ENCODE results near the gene GMDS.

The GMDS gene

GRCh38 chr6:1850840-1851157 lies 394.6 kb downstream of the GMDS start:
- no peaks in the 10 kb centered on the region for H3K4me1 ChIP-seq (ENCODE audit: control insufficient read depth in 1 of 2, insufficient read depth in 2 of 2, low read length in 2 of 2)
- no peaks in the 10 kb centered on the region for H3K79me1 ChIP-seq (ENCODE audit: low read length)
- no peak overlapping the region for H3K27ac ChIP-seq (ENCODE audit: low read depth, low read length)
- H2BK5ac ChIP-seq (ENCODE audit: low read depth, low read length, poor library complexity) = no peak overlapping the region
- H3K4me3 ChIP-seq (ENCODE audit: low read depth, low read length) = no peak overlapping the region
- H3K79me2 ChIP-seq (ENCODE audit: control insufficient read depth, insufficient read depth, low read length, poor library complexity) = no peaks in the 10 kb centered on the region
- H2BK120ac ChIP-seq (ENCODE audit: insufficient read depth, low read length, poor library complexity) = no peak overlapping the region
- no peak overlapping the region for H3K4me2 ChIP-seq (ENCODE audit: low read length)
- DNase-seq = no peak
- H4K8ac ChIP-seq (ENCODE audit: low read depth, low read length) = no peak overlapping the region
- WGBS (ENCODE audit: extremely low coverage, insufficient coverage, insufficient read length) = no CpG with 5 or more reads among the region's 7 CpGs
- H4K12ac ChIP-seq (ENCODE audit: low read depth, low read length) = no peak overlapping the region
- H3K23ac ChIP-seq (ENCODE audit: low read length) = no peak overlapping the region
- H3K27me3 ChIP-seq (ENCODE audit: insufficient read depth, low read length) = no peaks in the 10 kb centered on the region
- H2BK12ac ChIP-seq (ENCODE audit: low read length) = no peak overlapping the region
- no peak overlapping the region for H3K14ac ChIP-seq (ENCODE audit: low read length)
- no peak overlapping the region for H4K91ac ChIP-seq (ENCODE audit: low read depth, low read length)
- H3K9ac ChIP-seq (ENCODE audit: low read length) = no peak overlapping the region
- no peak overlapping the region for H3K18ac ChIP-seq (ENCODE audit: low read length)
- H3K4ac ChIP-seq (ENCODE audit: low read depth, low read length) = no peak overlapping the region
- no peaks in the 10 kb centered on the region for H3K36me3 ChIP-seq (ENCODE audit: control insufficient read depth in 1 of 2, insufficient read depth in 2 of 2, low read length in 2 of 2)
- no peak overlapping the region for H2AFZ ChIP-seq (ENCODE audit: insufficient read depth, low read length, poor library complexity)
- no peaks in the 10 kb centered on the region for H3K9me3 ChIP-seq (ENCODE audit: insufficient read depth, low read depth, low read length)
- no peak overlapping the region for H2AK5ac ChIP-seq (ENCODE audit: low read length)

GRCh38 chr6:1850121-1850839 lies 395.1 kb downstream of the GMDS start:
- H3K4me3 ChIP-seq (ENCODE audit: low read depth, low read length) = no peak overlapping the region
- no peaks in the 10 kb centered on the region for H3K4me1 ChIP-seq (ENCODE audit: control insufficient read depth in 1 of 2, insufficient read depth in 2 of 2, low read length in 2 of 2)
- peaks cover 3% of the 10 kb centered on the region for H3K9me3 ChIP-seq (ENCODE audit: insufficient read depth, low read depth, low read length)
- no peak overlapping the region for H2AK5ac ChIP-seq (ENCODE audit: low read length)
- H3K36me3 ChIP-seq (ENCODE audit: control insufficient read depth in 1 of 2, insufficient read depth in 2 of 2, low read length in 2 of 2) = no peaks in the 10 kb centered on the region
- H4K8ac ChIP-seq (ENCODE audit: low read depth, low read length) = no peak overlapping the region
- H3K4ac ChIP-seq (ENCODE audit: low read depth, low read length) = no peak overlapping the region
- no peak overlapping the region for H3K14ac ChIP-seq (ENCODE audit: low read length)
- no peak overlapping the region for H3K18ac ChIP-seq (ENCODE audit: low read length)
- no peak for DNase-seq
- H3K9ac ChIP-seq (ENCODE audit: low read length) = no peak overlapping the region
- no peak overlapping the region for H4K12ac ChIP-seq (ENCODE audit: low read depth, low read length)
- H3K79me2 ChIP-seq (ENCODE audit: control insufficient read depth, insufficient read depth, low read length, poor library complexity) = no peaks in the 10 kb centered on the region
- H3K23ac ChIP-seq (ENCODE audit: low read length) = no peak overlapping the region
- H2BK5ac ChIP-seq (ENCODE audit: low read depth, low read length, poor library complexity) = no peak overlapping the region
- no CpG with 5 or more reads among the region's 8 CpGs for WGBS (ENCODE audit: extremely low coverage, insufficient coverage, insufficient read length)
- no peaks in the 10 kb centered on the region for H3K79me1 ChIP-seq (ENCODE audit: low read length)
- no peak overlapping the region for H3K27ac ChIP-seq (ENCODE audit: low read depth, low read length)
- H2BK12ac ChIP-seq (ENCODE audit: low read length) = no peak overlapping the region
- H3K4me2 ChIP-seq (ENCODE audit: low read length) = no peak overlapping the region
- no peak overlapping the region for H4K91ac ChIP-seq (ENCODE audit: low read depth, low read length)
- H3K27me3 ChIP-seq (ENCODE audit: insufficient read depth, low read length) = no peaks in the 10 kb centered on the region
- no peak overlapping the region for H2BK120ac ChIP-seq (ENCODE audit: insufficient read depth, low read length, poor library complexity)
- H2AFZ ChIP-seq (ENCODE audit: insufficient read depth, low read length, poor library complexity) = no peak overlapping the region

- no CpG with 5 or more reads among the region's 5 CpGs for WGBS (ENCODE audit: extremely low coverage, insufficient coverage, insufficient read length)
These were observed 395.7 kb downstream of the GMDS start for GRCh38 chr6:1849691-1850090.

GRCh38 chr6:1848752-1849151 lies 396.7 kb downstream of the GMDS start:
- Histone ChIP-seq H4K91ac (ENCODE audit: low read depth, low read length) (no peak overlapping the region), H2BK120ac (ENCODE audit: insufficient read depth, low read length, poor library complexity) (no peak overlapping the region), H3K79me2 (ENCODE audit: control insufficient read depth, insufficient read depth, low read length, poor library complexity) (no peaks in the 10 kb centered on the region), H3K27me3 (ENCODE audit: insufficient read depth, low read length) (no peaks in the 10 kb centered on the region), H2BK5ac (ENCODE audit: low read depth, low read length, poor library complexity) (no peak overlapping the region), H3K9me3 (ENCODE audit: insufficient read depth, low read depth, low read length) (peaks cover 3% of the 10 kb centered on the region), H3K18ac (ENCODE audit: low read length) (no peak overlapping the region), H3K14ac (ENCODE audit: low read length) (no peak overlapping the region), H4K12ac (ENCODE audit: low read depth, low read length) (no peak overlapping the region), H3K23ac (ENCODE audit: low read length) (no peak overlapping the region), H2AFZ (ENCODE audit: insufficient read depth, low read length, poor library complexity) (no peak overlapping the region), H2AK5ac (ENCODE audit: low read length) (no peak overlapping the region), H3K4me3 (ENCODE audit: low read depth, low read length) (no peak overlapping the region), H3K36me3 (ENCODE audit: control insufficient read depth in 1 of 2, insufficient read depth in 2 of 2, low read length in 2 of 2) (no peaks in the 10 kb centered on the region), H3K27ac (ENCODE audit: low read depth, low read length) (no peak overlapping the region), H3K9ac (ENCODE audit: low read length) (no peak overlapping the region), H3K79me1 (ENCODE audit: low read length) (no peaks in the 10 kb centered on the region), H3K4me1 (ENCODE audit: control insufficient read depth in 1 of 2, insufficient read depth in 2 of 2, low read length in 2 of 2) (no peaks in the 10 kb centered on the region), H2BK12ac (ENCODE audit: low read length) (no peak overlapping the region), H4K8ac (ENCODE audit: low read depth, low read length) (no peak overlapping the region), H3K4me2 (ENCODE audit: low read length) (no peak overlapping the region), H3K4ac (ENCODE audit: low read depth, low read length) (no peak overlapping the region)
- DNase-seq = no peak
- no CpG with 5 or more reads among the region's 1 CpG for WGBS (ENCODE audit: extremely low coverage, insufficient coverage, insufficient read length)

More at GRCh38 chr6:1849691-1850090, 395.7 kb downstream of the GMDS start:
- Histone ChIP-seq H3K27ac (ENCODE audit: low read depth, low read length) (no peak overlapping the region), H3K79me2 (ENCODE audit: control insufficient read depth, insufficient read depth, low read length, poor library complexity) (no peaks in the 10 kb centered on the region), H3K4me1 (ENCODE audit: control insufficient read depth in 1 of 2, insufficient read depth in 2 of 2, low read length in 2 of 2) (no peaks in the 10 kb centered on the region), H3K79me1 (ENCODE audit: low read length) (no peaks in the 10 kb centered on the region), H2BK12ac (ENCODE audit: low read length) (no peak overlapping the region), H3K4ac (ENCODE audit: low read depth, low read length) (no peak overlapping the region), H2AK5ac (ENCODE audit: low read length) (no peak overlapping the region), H3K18ac (ENCODE audit: low read length) (no peak overlapping the region), H3K4me2 (ENCODE audit: low read length) (no peak overlapping the region), H4K12ac (ENCODE audit: low read depth, low read length) (no peak overlapping the region), H3K14ac (ENCODE audit: low read length) (no peak overlapping the region), H3K27me3 (ENCODE audit: insufficient read depth, low read length) (no peaks in the 10 kb centered on the region), H4K8ac (ENCODE audit: low read depth, low read length) (no peak overlapping the region), H4K91ac (ENCODE audit: low read depth, low read length) (no peak overlapping the region), H3K23ac (ENCODE audit: low read length) (no peak overlapping the region), H2AFZ (ENCODE audit: insufficient read depth, low read length, poor library complexity) (no peak overlapping the region), H2BK5ac (ENCODE audit: low read depth, low read length, poor library complexity) (no peak overlapping the region), H3K9me3 (ENCODE audit: insufficient read depth, low read depth, low read length) (peaks cover 3% of the 10 kb centered on the region), H2BK120ac (ENCODE audit: insufficient read depth, low read length, poor library complexity) (no peak overlapping the region), H3K9ac (ENCODE audit: low read length) (no peak overlapping the region), H3K36me3 (ENCODE audit: control insufficient read depth in 1 of 2, insufficient read depth in 2 of 2, low read length in 2 of 2) (no peaks in the 10 kb centered on the region), H3K4me3 (ENCODE audit: low read depth, low read length) (no peak overlapping the region)
- DNase-seq = no peak
